Measurements from ENCODE around the gene FOXL3.

The FOXL3 gene

DNA sequence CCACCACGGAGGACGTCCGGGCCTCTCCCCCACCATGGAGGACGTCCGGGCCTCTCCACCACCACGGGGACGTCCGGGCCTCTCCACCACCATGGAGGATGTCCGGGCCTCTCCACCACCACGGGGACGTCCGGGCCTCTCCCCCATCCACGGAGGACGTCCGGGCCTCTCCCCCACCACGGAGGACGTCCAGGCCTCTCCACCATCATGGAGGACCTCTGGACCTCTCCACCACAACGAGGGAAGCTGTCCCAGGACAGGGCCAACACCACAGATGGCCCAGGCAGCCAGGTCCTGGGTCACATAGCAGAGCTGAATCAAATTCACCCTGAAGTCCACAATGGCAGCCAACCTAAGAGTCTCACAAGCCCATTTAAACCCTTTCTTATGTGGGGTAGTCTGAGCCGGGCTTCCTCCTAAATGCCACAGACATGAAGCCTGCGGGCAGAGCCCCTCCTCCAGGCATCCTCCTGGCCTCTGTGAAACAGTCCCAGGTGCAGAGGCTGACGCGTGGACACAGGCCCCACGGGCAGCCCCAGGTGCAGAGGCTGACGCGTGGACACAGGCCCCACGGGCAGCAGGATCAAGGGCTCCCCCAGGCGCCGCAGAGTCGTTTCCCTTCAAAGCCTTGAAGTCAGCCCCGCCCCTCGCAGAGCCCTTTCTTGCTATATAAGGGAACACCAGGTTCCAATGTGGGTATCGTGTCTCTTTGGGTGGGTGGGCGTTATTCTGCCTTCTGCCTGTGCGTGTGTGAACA is 47.0 kb downstream of the FOXL3 start:
- in situ Hi-C loops (cut with HindIII; ENCODE audit: low sequenced_read_pairs): loop anchor here (5.0 to 10.0 kb wide), 4 partner anchors 60 to 438 kb away; no protein-coding TSS in a partner anchor

DNA sequence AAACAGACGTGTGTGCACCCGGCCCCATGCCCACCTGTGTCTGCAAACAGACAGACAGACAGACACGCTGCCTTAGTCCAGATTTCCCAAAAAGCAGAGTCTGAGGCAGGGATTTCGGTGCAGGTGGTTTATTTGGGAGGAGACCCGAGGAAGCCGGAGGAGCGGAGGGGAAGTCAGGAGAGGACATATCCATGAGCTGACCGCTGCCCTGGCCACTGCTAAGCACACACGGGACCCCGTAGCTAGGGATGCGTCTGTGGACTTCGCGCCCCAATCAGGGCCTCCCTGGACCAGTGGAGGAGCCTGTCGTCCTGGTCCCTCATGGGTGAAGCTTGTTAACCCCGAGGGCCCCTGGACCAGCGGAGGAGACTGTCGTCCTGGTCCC is 47.6 kb downstream of the FOXL3 start:
- H3K4me3 ChIP-seq (ENCODE audit: low read depth, low read length): no peak overlapping the region
- TF ChIP-seq, protein P1, sequence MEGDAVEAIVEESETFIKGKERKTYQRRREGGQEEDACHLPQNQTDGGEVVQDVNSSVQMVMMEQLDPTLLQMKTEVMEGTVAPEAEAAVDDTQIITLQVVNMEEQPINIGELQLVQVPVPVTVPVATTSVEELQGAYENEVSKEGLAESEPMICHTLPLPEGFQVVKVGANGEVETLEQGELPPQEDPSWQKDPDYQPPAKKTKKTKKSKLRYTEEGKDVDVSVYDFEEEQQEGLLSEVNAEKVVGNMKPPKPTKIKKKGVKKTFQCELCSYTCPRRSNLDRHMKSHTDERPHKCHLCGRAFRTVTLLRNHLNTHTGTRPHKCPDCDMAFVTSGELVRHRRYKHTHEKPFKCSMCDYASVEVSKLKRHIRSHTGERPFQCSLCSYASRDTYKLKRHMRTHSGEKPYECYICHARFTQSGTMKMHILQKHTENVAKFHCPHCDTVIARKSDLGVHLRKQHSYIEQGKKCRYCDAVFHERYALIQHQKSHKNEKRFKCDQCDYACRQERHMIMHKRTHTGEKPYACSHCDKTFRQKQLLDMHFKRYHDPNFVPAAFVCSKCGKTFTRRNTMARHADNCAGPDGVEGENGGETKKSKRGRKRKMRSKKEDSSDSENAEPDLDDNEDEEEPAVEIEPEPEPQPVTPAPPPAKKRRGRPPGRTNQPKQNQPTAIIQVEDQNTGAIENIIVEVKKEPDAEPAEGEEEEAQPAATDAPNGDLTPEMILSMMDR (IDR thresholded peaks at IDR 0.05; ENCODE audit: low read depth, low read length, missing control alignments): no peak
- no peak for DNase-seq (ENCODE audit: low read depth)
- in situ Hi-C loops (cut with HindIII; ENCODE audit: low sequenced_read_pairs): loop anchor here (5.0 to 10.0 kb wide), 4 partner anchors 60 to 437 kb away; no protein-coding TSS in a partner anchor

More for the DNA sequence above, 47.0 kb downstream of the FOXL3 start:
- H3K4me3 ChIP-seq (ENCODE audit: low read depth, low read length): no peak overlapping the region
- DNase-seq (ENCODE audit: low read depth): no peak
- TF ChIP-seq, protein P1 (IDR thresholded peaks at IDR 0.05; ENCODE audit: low read depth, low read length, missing control alignments): no peak

DNA sequence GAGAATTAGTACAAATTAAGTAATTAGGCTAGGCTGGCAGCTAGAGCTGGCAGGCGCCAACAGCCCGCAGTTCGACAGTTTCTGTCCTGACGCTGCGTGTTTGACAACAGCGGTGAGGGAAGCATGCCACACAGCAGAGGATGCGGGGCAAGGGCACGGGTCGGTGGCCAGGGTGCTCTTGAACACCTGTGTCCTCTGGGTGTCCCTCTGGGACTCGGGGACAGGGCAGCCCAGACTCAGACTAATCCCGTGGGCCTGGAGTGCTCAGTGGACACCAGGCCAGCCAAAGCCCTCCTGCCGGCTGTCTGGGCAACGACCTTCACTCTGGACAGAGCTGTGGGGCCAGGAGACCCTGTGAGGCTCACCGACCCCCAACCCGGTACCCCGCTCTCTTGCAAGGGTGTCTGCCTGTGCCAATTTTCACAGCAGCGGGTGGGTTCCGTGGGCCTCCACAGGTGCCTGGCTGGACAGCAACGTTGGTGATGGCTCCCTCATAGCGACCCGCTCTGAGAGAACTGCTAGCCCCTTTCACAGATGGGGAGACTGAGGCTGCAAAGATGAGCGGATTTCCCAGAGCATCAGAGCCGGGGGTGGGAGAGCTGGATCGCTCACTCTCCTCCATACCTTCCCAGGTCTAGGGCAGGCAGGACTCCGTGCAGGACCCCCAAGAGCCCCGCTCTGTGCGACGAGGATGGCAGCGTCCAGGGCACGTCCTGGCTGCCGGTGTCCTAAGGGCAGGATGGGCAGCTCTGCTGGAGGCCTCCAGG is 48.5 kb downstream of the FOXL3 start:
- no peak overlapping the region for H3K4me3 ChIP-seq (ENCODE audit: low read depth, low read length)
- in situ Hi-C loops (cut with HindIII; ENCODE audit: low sequenced_read_pairs): loop anchor here (5.0 to 10.0 kb wide), 4 partner anchors 59 to 436 kb away; no protein-coding TSS in a partner anchor
- TF ChIP-seq, protein P1 (IDR thresholded peaks at IDR 0.05; ENCODE audit: low read depth, low read length, missing control alignments): no peak
- DNase-seq (ENCODE audit: low read depth): no peak

DNA sequence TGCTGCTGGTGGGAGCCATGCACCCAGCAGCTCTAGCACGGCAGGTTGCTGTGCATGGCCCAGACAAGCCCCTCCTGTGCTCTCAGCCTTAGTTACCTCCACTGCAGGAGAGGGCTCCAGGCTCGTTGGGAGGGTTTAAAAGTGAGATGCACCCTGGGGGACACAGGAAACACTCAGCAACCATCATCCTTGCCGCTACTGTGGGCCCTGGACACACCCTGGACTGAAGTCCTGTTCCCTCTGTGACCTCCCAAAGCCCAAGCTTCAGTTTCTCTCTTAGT is 49.0 kb downstream of the FOXL3 start:
- TF ChIP-seq, protein P1 (IDR thresholded peaks at IDR 0.05; ENCODE audit: low read depth, low read length, missing control alignments): no peak
- no peak overlapping the region for H3K4me3 ChIP-seq (ENCODE audit: low read depth, low read length)
- DNase-seq (ENCODE audit: low read depth): no peak
- in situ Hi-C loops (cut with HindIII; ENCODE audit: low sequenced_read_pairs): loop anchor here (5.0 to 10.0 kb wide), 4 partner anchors 58 to 436 kb away; no protein-coding TSS in a partner anchor

DNA sequence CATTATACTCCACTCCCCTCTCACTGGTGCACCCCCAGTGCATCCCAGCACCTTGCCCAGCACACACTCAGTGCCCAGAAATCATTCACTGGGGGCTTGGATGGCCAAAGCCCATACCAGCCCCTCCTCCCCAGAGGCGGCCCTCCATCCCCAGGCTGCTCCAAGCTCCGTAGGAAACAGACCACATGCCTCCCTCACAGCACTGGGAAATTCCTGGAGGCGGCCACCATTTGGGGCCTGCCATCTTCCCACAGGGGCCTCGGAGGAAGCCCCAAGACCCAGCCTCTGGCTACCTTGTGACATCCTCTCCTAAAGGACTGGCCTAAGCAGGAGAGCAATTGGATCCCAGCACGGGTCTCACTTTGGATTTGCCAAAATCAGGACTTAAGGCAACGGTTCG is 49.7 kb downstream of the FOXL3 start:
- TF ChIP-seq, protein P1 (IDR thresholded peaks at IDR 0.05; ENCODE audit: low read depth, low read length, missing control alignments): no peak
- in situ Hi-C loops (cut with HindIII; ENCODE audit: low sequenced_read_pairs): loop anchor here (5.0 to 10.0 kb wide), 4 partner anchors 58 to 435 kb away; no protein-coding TSS in a partner anchor
- no peak overlapping the region for H3K4me3 ChIP-seq (ENCODE audit: low read depth, low read length)
- no peak for DNase-seq (ENCODE audit: low read depth)

DNA sequence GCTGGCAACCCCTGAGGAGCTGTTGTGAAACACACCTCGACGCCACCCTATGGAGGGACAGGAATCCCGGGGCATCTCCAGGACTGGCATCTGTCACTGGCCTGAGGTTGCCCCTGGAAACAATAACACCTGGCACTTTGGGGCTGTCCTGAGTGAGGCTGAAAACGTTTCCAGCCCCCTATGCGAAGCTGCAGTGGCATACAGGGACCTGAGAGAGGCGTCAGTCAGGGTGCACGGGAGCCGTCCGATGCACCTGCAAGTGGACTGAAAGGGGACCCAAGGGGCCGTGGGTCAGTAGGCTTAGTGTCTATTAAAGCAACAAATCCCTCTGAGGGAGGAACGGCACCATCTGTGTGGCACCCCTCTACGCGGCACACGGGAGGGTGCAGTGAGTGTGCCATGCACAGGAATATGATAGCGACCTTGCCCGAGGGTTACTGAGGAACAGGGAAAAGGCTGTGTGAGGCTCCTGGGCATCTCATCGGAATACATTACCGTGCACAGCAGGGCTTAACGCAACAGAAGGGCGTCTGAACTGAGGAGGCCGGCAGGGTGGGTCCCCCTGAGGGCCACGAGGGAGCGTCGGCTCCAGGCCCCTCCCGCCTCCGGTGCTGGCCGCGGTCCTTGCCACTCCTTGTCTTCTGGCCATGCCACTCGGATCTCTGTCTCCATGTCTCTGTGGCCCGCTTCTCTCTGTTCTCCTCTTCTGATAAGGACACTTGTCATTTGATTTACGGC is 50.4 kb downstream of the FOXL3 start:
- in situ Hi-C loops (cut with HindIII; ENCODE audit: low sequenced_read_pairs): no loop called here
- TF ChIP-seq, protein P1 (IDR thresholded peaks at IDR 0.05; ENCODE audit: low read depth, low read length, missing control alignments): no peak
- DNase-seq (ENCODE audit: low read depth): no peak
- no peak overlapping the region for H3K4me3 ChIP-seq (ENCODE audit: low read depth, low read length)
